Measurements from ENCODE around the gene MCUB.

GRCh38 chr4:109665783-109666485 lies 105.9 kb downstream of the MCUB start:
- no peak for TF ChIP-seq POLR2A (IDR thresholded peaks at IDR 0.05)
- TF ChIP-seq CTCF (IDR thresholded peaks at IDR 0.05): no peak
- TF ChIP-seq POLR2AphosphoS5 (IDR thresholded peaks at IDR 0.05): no peak
- TF ChIP-seq EP300 (IDR thresholded peaks at IDR 0.05): no peak
